ENCODE data around the gene PQBP1.

GRCh38 chrX:48896611-48897011, 1.1 kb upstream of the PQBP1 start:
- TF ChIP-seq CTCF (IDR thresholded peaks at IDR 0.05) (no peak), EZH2 (IDR thresholded peaks at IDR 0.05; ENCODE audit: borderline replicate concordance, insufficient read depth, low read depth, low read length, poor library complexity, severe bottlenecking) (no peak)
